K562 (cell line): ENCODE measurements around the gene SEBOX. TPM values are rescaled to one million over a fixed set of nuclear protein-coding genes. Genes with fewer than 3 reads are reported as not detected.

Experiments
- ATAC-seq: fragments of 200-7000 bp; cut with Tn5 transposase; 3 replicates; pipeline ENCODE4 v1.9.1; 2020; ENCODE audit warnings: moderate library complexity
- BruUV-seq: library from RNA; stranded (reverse); fragments of 400-500 nt; replicated peaks from 2 replicates; lab custom pipeline; 2021; lab: Mats Ljungman, UMichigan
- CTCF ChIA-PET: fragments of 300-600 bp; formaldehyde crosslinking; extraction: SDS; loops from one replicate; lab custom pipeline; 2021; ENCODE audit warnings: low intra/inter-chr PET ratio; lab: Yijun Ruan, JAX
- POLR2A ChIA-PET: fragments of 300-600, 350-650 bp; sonication (Branson Sonifier 250); formaldehyde crosslinking; extraction: SDS; loops from one replicate; lab custom pipeline; 2021; ENCODE audit warnings: antibody characterized with exemption, inconsistent platforms; lab: Yijun Ruan, JAX
- DNase-seq, 4 experiments: peaks; one replicate each; pipeline versions ENCODE4 v3.0.0 to v3.0.0-alpha.2; 2011 to 2018; ENCODE audit warnings: low spot score in 3 of 4, mixed read lengths in 3 of 4; ENCODE audit errors: extremely low read depth in 1 of 4
- FAIRE-seq: peaks from 2 replicates; lab custom pipeline; 2011; peaks lifted over from hg19 to GRCh38; lab: Jason Lieb, UNC
- H2AFZ ChIP-seq: 2 replicates; pipeline ENCODE4 v1.6.0; 2011; ENCODE audit warnings: low read depth, low read length, control low read depth, inconsistent platforms
- H3K27ac ChIP-seq: fragments of 200-600 bp; 3 replicates; pipeline ENCODE4 v1.8.0; 2011; ENCODE audit warnings: low read depth, mild to moderate bottlenecking, control low read depth, inconsistent platforms, low read length, moderate library complexity, mixed read lengths; ENCODE audit errors: extremely low read depth
- H3K27me3 ChIP-seq, 2 experiments: fragments of 300-600 bp in 1 of 2; 2 replicates in 1 of 2; 3 replicates in 1 of 2; pipeline versions ENCODE4 v1.6.0 to v1.8.0; 2011; ENCODE audit warnings: inconsistent platforms in 2 of 2, low read length in 2 of 2, mild to moderate bottlenecking in 1 of 2, mixed read lengths in 1 of 2, moderate library complexity in 1 of 2; ENCODE audit not compliant: control insufficient read depth in 2 of 2, insufficient read depth in 2 of 2
- H3K36me3 ChIP-seq: fragments of 300-600 bp; 3 replicates; pipeline ENCODE4 v1.8.0; 2011; ENCODE audit warnings: mild to moderate bottlenecking, low read length, inconsistent platforms; ENCODE audit not compliant: control insufficient read depth, insufficient read depth
- H3K4me1 ChIP-seq, 2 experiments: fragments of 200-600 bp in 1 of 2; replicated peaks in 1 of 2; 2 replicates in 1 of 2; 3 replicates in 1 of 2; pipeline versions ENCODE4 v1.5.1 to v1.8.0; 2011; ENCODE audit warnings: inconsistent platforms in 2 of 2, low read length in 2 of 2, mild to moderate bottlenecking in 1 of 2, mixed read lengths in 1 of 2, moderate library complexity in 1 of 2; ENCODE audit not compliant: control insufficient read depth in 2 of 2, insufficient read depth in 2 of 2
- H3K4me2 ChIP-seq: 2 replicates; pipeline ENCODE4 v1.6.1; 2011; ENCODE audit warnings: low read length, control low read depth, inconsistent platforms, mixed read lengths; ENCODE audit not compliant: insufficient read depth
- H3K4me3 ChIP-seq: fragments of 200-600 bp; sonication (generic), shearing (Covaris generic); 2 replicates; pipeline ENCODE4 v1.5.1; 2016; ENCODE audit warnings: control low read depth, inconsistent platforms
- H3K79me2 ChIP-seq: fragments of 200-600 bp; 3 replicates; pipeline ENCODE4 v1.8.0; 2011; ENCODE audit warnings: low read length, inconsistent platforms; ENCODE audit not compliant: control insufficient read depth, insufficient read depth
- H3K9ac ChIP-seq, 2 experiments: 2 replicates each; pipeline versions ENCODE4 v1.6.0 to v1.6.1; 2011; ENCODE audit warnings: low read depth in 2 of 2, low read length in 2 of 2, control low read depth in 1 of 2, inconsistent platforms in 1 of 2, mild to moderate bottlenecking in 1 of 2, mixed read lengths in 1 of 2; ENCODE audit not compliant: insufficient read depth in 1 of 2
- H3K9me1 ChIP-seq: one replicate; pipeline ENCODE4 v1.6.0; 2011; ENCODE audit warnings: inconsistent platforms, mild to moderate bottlenecking, low read length, moderate library complexity; ENCODE audit not compliant: control insufficient read depth, insufficient read depth
- H3K9me3 ChIP-seq: replicated peaks from 2 replicates; pipeline ENCODE4 v1.5.1; 2011; ENCODE audit warnings: low read depth, low read length, inconsistent platforms; ENCODE audit not compliant: control insufficient read depth, insufficient read depth
- H4K20me1 ChIP-seq: replicated peaks from 2 replicates; pipeline ENCODE4 v1.6.1; 2011; ENCODE audit warnings: low read length, inconsistent platforms, mixed read lengths; ENCODE audit not compliant: control insufficient read depth, insufficient read depth
- E2F6 ChIP-seq, 2 experiments: IDR thresholded peaks; 2 replicates each; pipeline ENCODE4 v1.6.1; 2011; ENCODE audit warnings: borderline replicate concordance in 1 of 2, control low read depth in 1 of 2, low read depth in 1 of 2, low read length in 1 of 2, mild to moderate bottlenecking in 1 of 2, mixed read lengths in 1 of 2, moderate library complexity in 1 of 2; ENCODE audit not compliant: insufficient read depth in 1 of 2, insufficient read length in 1 of 2, poor library complexity in 1 of 2, severe bottlenecking in 1 of 2; ENCODE audit errors: extremely low read depth in 1 of 2
- ELF4 ChIP-seq: fragments of 450-650 bp; formaldehyde crosslinking; IDR thresholded peaks from 2 replicates; pipeline ENCODE4 v1.4.0; 2022; ENCODE audit warnings: missing genetic modification characterization
- FOXP4 ChIP-seq: sonication (generic); formaldehyde crosslinking; IDR thresholded peaks from 2 replicates; pipeline ENCODE4 v1.8.0; 2022; ENCODE audit warnings: mild to moderate bottlenecking, missing genetic modification reagents, borderline replicate concordance
- OTX1 ChIP-seq: fragments of 450-650 bp; formaldehyde crosslinking; IDR thresholded peaks from 2 replicates; pipeline ENCODE4 v1.4.0; 2022; ENCODE audit warnings: mild to moderate bottlenecking
- PHB ChIP-seq: fragments of 250-450 bp; sonication (Bioruptor Pico); IDR thresholded peaks from 2 replicates; pipeline ENCODE4 v1.5.0; 2021
- RREB1 ChIP-seq: fragments of 250-450 bp; sonication (Bioruptor Pico); IDR thresholded peaks from 2 replicates; pipeline ENCODE4 v1.4.0; 2020
- TSC22D4 ChIP-seq: fragments of 450-650 bp; IDR thresholded peaks from 2 replicates; pipeline ENCODE4 v1.6.1; 2016; ENCODE audit warnings: missing genetic modification characterization, missing biosample characterization, control low read depth
- ZNF184 ChIP-seq: sonication (generic); formaldehyde crosslinking; IDR thresholded peaks from 2 replicates; pipeline ENCODE4 v1.5.0; 2020; ENCODE audit warnings: missing genetic modification reagents
- ZNF41 ChIP-seq: fragments of 250-450 bp; sonication (Bioruptor Pico); conservative IDR thresholded peaks from 2 replicates; pipeline ENCODE4 v1.4.0; 2020; ENCODE audit warnings: mild to moderate bottlenecking
- ZNF696 ChIP-seq: fragments of 250-450 bp; sonication (Bioruptor Pico); conservative IDR thresholded peaks from 2 replicates; pipeline ENCODE4 v1.4.0; 2020; ENCODE audit warnings: mild to moderate bottlenecking, moderate library complexity
- ZNF740 ChIP-seq, 3 experiments: fragments of 200-800 bp in 1 of 3; sonication (Bioruptor generic) in 1 of 3; sonication (generic) in 1 of 3; formaldehyde crosslinking in 1 of 3; IDR thresholded peaks; 2 replicates each; pipeline versions ENCODE4 v1.6.1 to v1.8.0; 2016 to 2022; ENCODE audit warnings: mild to moderate bottlenecking in 2 of 3, missing compliant biosample characterization in 2 of 3, missing genetic modification characterization in 2 of 3, missing genetic modification reagents in 1 of 3
- ZNF77 ChIP-seq: fragments of 250-450 bp; sonication (Bioruptor Pico); IDR thresholded peaks from 2 replicates; pipeline ENCODE4 v1.5.0; 2020
- WGBS: fragments of 100-300 bp; shearing (Covaris generic); methylation state at CpG from one replicate; pipeline ENCODE4 v1.1.6; 2016; ENCODE audit warnings: low coverage, mixed read lengths; ENCODE audit not compliant: insufficient coverage; ENCODE audit errors: missing lambda C conversion rate; 5-methylcytosine and 5-hydroxymethylcytosine counted together
- in situ Hi-C: fragments of 300-500 bp; cut with MboI; formaldehyde crosslinking; loops from 4 replicates; pipeline ENCODE4 v1.15.0; 2018; ENCODE audit warnings: inconsistent platforms, mixed read lengths
- intact Hi-C: fragments of 100-400 bp; cut with micrococcal nuclease; formaldehyde crosslinking; loops from 2 replicates; pipeline ENCODE4 v1.14.2; 2022
- polyA plus RNA-seq, 8 experiments: library from polyadenylated mRNA; depleted of rRNA in 4 of 8; stranded (reverse) in 5 of 8; unstranded in 3 of 8; fragments of >200 nt; fragmentation: Nextera tagmentation in 2 of 8; fragmentation: Illumina TruSeq in 1 of 8; extraction: Ambion mirVana in 2 of 8; extraction: Trizol in 1 of 8; gene quantifications; 2 replicates each; pipeline versions ENCODE4 v1.2.1 to v1.2.3, GENCODE V29; 2011 to 2014; ENCODE audit warnings: inconsistent platforms in 1 of 8, missing spikeins in 1 of 8
- total RNA-seq, 7 experiments: library from RNA; depleted of rRNA in 6 of 7; stranded (reverse); fragments of >200 nt in 6 of 7; fragmentation: Illumina TruSeq in 2 of 7; extraction: Trizol in 2 of 7; gene quantifications; 2 replicates each; pipeline versions ENCODE4 v1.2.1 to v1.2.3, GENCODE V29; 2011 to 2021; ENCODE audit warnings: low replicate concordance in 1 of 7

The SEBOX gene
- total and polyA plus RNA-seq, 9 of the 15 experiments (the other 6 are each of a cell fraction or from before 2014, with no cell fraction given): not detected

- H3K9me1 ChIP-seq: no peaks in the 10 kb centered on the region
- H3K4me3 ChIP-seq: no peak overlapping the region
- H3K9me3 ChIP-seq: no peaks in the 10 kb centered on the region
- no TSS peak for BruUV-seq
- H3K27ac ChIP-seq: no peak overlapping the region
- ATAC-seq (no peak), DNase-seq (no peak), FAIRE-seq (no peak)
- in situ Hi-C loops (no loop called here), intact Hi-C loops (no loop called here)
- no peaks in the 10 kb centered on the region for H3K79me2 ChIP-seq
- peaks cover 20 to 29% of the 10 kb centered on the region in 2 experiments for H3K27me3 ChIP-seq
- no peak overlapping the region for H3K9ac ChIP-seq
- H3K4me1 ChIP-seq: no peaks in the 10 kb centered on the region; a peak in 2 of 5 replicates
- no peaks in the 10 kb centered on the region for H4K20me1 ChIP-seq
- CTCF ChIA-PET: no interaction called here
- H3K36me3 ChIP-seq: no peaks in the 10 kb centered on the region
- POLR2A ChIA-PET: interaction anchor here (1.0 kb wide), 1 partner anchor 8 kb away, joined by 3 read pairs; no protein-coding TSS in a partner anchor
- no peak overlapping the region for H2AFZ ChIP-seq
- 0% methylated on average over 7 of the region's 7 CpGs for WGBS
- no peak overlapping the region for H3K4me2 ChIP-seq
- TF ChIP-seq OTX1: no peak
- TF ChIP-seq ZNF41 (CRISPR knock-in tag): no peak
- no peak for TF ChIP-seq ELF4
- no peak for TF ChIP-seq ZNF740 (CRISPR knock-in tag; IDR thresholded peaks at IDR 0.05)
- no peak for TF ChIP-seq ZNF740 (tag; IDR thresholded peaks at IDR 0.05)
- no peak for TF ChIP-seq RREB1 (CRISPR knock-in tag)
- TF ChIP-seq E2F6 (IDR thresholded peaks at IDR 0.05; ENCODE audit: borderline replicate concordance in 1 of 2, extremely low read depth in 1 of 2, insufficient read depth in 1 of 2, insufficient read length in 1 of 2, low read depth in 1 of 2, low read length in 1 of 2, poor library complexity in 1 of 2, severe bottlenecking in 1 of 2): no peak
- TF ChIP-seq ZNF696 (CRISPR knock-in tag): no peak
- TF ChIP-seq ZNF77 (CRISPR knock-in tag): no peak
- TF ChIP-seq ZNF184: no peak
- TF ChIP-seq PHB (CRISPR knock-in tag): no peak
- no peak for TF ChIP-seq FOXP4 (CRISPR knock-in tag)
- no peak for TF ChIP-seq TSC22D4 (tag)
Measured at GRCh38 chr17:28413804-28414203, 48.8 kb upstream of the SEBOX start.
